Uterus (tissue), 2 donors: ENCODE results near the gene RASSF10.

Experiments used
- CTCF ChIP-seq, 4 experiments: fragments of 200-600 bp in 2 of 4; fragments of 450-650 bp in 2 of 4; sonication (generic) in 2 of 4; IDR thresholded peaks; one replicate each; pipeline ENCODE4 v1.5.1; 2016 to 2019; ENCODE audit warnings: antibody characterized with exemption in 4 of 4, mild to moderate bottlenecking in 2 of 4, moderate library complexity in 1 of 4
- POLR2A ChIP-seq, 2 donors: fragments of 450-650 bp; IDR thresholded peaks; one replicate each; pipeline ENCODE4 v1.6.1; 2016; ENCODE audit warnings: antibody characterized with exemption in 2 of 2, mild to moderate bottlenecking in 1 of 2, moderate library complexity in 1 of 2

- TF ChIP-seq CTCF (IDR thresholded peaks at IDR 0.05) (no peak), POLR2A (IDR thresholded peaks at IDR 0.05) (no peak)
Observed at GRCh38 chr11:13053255-13053917, 44.3 kb downstream of the RASSF10 start.
